Measurements from ENCODE around the gene ATF2.
"Not testable (repeated sequence)": the region's sequence is repeated elsewhere in the genome, so short reads cannot be mapped to it uniquely, and the experiment has no call there.

The ATF2 gene

DNA sequence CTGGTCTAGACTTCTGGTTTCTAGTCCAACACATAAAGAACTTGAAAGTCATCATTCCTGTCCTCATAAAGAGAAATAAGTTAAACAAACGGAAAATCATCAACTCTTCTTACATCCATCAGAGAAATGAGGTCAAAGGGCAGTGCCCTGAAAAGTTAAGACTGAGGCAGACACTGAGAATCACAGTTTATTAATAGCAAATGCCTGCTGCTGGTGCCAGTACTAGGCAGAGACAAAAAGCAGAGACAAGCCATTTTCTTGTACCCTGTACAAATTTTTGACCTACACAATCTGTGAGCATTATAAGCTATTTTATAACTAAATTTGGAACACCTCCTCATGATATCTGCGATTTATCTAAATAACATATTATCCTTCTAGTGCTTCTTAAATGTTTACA, 36.8 kb downstream of the ATF2 start:
- Mint-ChIP-seq H3K4me1 (no peaks in the 10 kb centered on the region), H3K27me3 (ENCODE audit: low read depth) (no peaks in the 10 kb centered on the region), H3K4me3 (no peak overlapping the region), H3K27ac (no peak overlapping the region), H3K9me3 (no peaks in the 10 kb centered on the region), H3K36me3 (ENCODE audit: low read depth) (peaks cover 70% of the 10 kb centered on the region)
- TF ChIP-seq, protein P1, sequence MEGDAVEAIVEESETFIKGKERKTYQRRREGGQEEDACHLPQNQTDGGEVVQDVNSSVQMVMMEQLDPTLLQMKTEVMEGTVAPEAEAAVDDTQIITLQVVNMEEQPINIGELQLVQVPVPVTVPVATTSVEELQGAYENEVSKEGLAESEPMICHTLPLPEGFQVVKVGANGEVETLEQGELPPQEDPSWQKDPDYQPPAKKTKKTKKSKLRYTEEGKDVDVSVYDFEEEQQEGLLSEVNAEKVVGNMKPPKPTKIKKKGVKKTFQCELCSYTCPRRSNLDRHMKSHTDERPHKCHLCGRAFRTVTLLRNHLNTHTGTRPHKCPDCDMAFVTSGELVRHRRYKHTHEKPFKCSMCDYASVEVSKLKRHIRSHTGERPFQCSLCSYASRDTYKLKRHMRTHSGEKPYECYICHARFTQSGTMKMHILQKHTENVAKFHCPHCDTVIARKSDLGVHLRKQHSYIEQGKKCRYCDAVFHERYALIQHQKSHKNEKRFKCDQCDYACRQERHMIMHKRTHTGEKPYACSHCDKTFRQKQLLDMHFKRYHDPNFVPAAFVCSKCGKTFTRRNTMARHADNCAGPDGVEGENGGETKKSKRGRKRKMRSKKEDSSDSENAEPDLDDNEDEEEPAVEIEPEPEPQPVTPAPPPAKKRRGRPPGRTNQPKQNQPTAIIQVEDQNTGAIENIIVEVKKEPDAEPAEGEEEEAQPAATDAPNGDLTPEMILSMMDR (IDR thresholded peaks at IDR 0.05; ENCODE audit: unreplicated experiment in 3 of 3): no peak

DNA sequence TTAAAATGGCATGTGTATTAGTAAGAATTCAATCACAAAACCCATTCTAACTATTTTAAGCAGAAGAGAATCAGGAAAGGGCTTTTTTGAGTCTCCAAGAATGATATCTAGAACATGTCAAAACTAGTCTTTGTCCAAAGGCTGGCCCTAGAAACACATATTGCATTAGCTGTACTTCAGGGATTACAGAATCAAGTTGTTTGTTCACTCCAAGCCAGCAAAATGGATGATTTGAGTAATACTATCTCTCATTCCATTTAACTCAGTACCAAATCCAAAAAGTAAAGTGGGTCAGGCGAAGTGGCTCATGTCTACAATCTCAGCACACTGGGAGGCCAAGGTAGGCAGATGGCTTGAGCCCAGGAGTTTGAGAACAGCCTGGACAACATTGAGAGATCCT, 41.3 kb downstream of the ATF2 start:
- TF ChIP-seq, protein P1 (IDR thresholded peaks at IDR 0.05; ENCODE audit: unreplicated experiment in 3 of 3): no peak
- Mint-ChIP-seq H3K9me3 (no peaks in the 10 kb centered on the region), H3K27ac (no peak overlapping the region), H3K4me3 (no peak overlapping the region), H3K27me3 (ENCODE audit: low read depth) (no peaks in the 10 kb centered on the region), H3K36me3 (ENCODE audit: low read depth) (peaks cover 53% of the 10 kb centered on the region), H3K4me1 (no peaks in the 10 kb centered on the region)

DNA sequence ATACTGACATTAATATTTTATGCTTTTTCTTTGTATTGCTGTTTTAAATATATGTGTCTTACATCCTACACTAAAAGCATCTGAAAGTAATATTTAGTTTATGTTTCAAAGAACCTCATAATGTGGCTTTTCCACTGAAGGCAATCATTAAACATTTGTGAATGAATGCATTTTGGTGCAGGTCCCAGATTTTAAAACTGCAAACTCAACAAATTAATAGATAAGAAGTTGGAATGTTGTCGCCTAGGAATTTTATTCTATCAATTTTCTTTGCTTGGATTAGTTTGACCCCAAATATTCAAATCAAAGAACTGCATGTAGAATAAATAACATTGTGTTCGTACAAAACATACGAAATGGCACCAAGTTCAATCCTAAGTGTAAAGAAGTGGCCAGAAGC, 44.7 kb downstream of the ATF2 start:
- H3K9me3 Mint-ChIP-seq: no peaks in the 10 kb centered on the region
- peaks cover 25% of the 10 kb centered on the region for H3K36me3 Mint-ChIP-seq (ENCODE audit: low read depth)
- H3K27me3 Mint-ChIP-seq (ENCODE audit: low read depth): no peaks in the 10 kb centered on the region
- TF ChIP-seq, protein P1 (IDR thresholded peaks at IDR 0.05; ENCODE audit: unreplicated experiment in 3 of 3): no peak
- H3K4me3 Mint-ChIP-seq: no peak overlapping the region
- H3K27ac Mint-ChIP-seq: peak overlapping the region in 1 of 3 experiments; percentile 8
- H3K4me1 Mint-ChIP-seq: no peaks in the 10 kb centered on the region

DNA sequence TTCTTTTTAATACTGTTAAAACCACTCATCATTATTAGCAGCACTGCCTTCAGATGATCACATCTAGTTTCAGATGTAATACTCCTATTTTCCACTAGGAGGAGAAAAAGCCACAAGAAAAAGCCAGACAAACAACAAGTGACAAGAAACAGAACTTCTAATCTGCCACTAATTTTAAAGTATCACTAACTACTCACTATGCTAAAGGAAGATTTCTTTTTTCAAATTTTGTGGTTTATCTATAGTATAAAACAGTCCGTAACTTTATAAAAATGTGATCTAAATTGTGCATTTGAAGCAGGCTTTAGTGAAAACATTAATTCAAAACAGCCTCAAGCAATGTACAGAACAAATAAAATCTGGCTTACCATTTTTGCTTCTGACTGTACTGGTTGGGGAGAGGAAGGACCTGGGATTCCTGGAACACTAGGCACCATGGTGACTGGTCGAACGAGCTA, 56.8 kb downstream of the ATF2 start:
- H3K9me3 Mint-ChIP-seq: peaks cover 4% of the 10 kb centered on the region
- no peaks in the 10 kb centered on the region for H3K4me1 Mint-ChIP-seq
- peak overlapping the region in 1 of 3 experiments; percentile 36 for H3K27ac Mint-ChIP-seq
- TF ChIP-seq, protein P1 (IDR thresholded peaks at IDR 0.05; ENCODE audit: unreplicated experiment in 3 of 3): peak; percentile 60 to 71 (median 65)
- H3K36me3 Mint-ChIP-seq (ENCODE audit: low read depth): peaks cover 71% of the 10 kb centered on the region
- no peak overlapping the region for H3K4me3 Mint-ChIP-seq
- H3K27me3 Mint-ChIP-seq (ENCODE audit: low read depth): no peaks in the 10 kb centered on the region

DNA sequence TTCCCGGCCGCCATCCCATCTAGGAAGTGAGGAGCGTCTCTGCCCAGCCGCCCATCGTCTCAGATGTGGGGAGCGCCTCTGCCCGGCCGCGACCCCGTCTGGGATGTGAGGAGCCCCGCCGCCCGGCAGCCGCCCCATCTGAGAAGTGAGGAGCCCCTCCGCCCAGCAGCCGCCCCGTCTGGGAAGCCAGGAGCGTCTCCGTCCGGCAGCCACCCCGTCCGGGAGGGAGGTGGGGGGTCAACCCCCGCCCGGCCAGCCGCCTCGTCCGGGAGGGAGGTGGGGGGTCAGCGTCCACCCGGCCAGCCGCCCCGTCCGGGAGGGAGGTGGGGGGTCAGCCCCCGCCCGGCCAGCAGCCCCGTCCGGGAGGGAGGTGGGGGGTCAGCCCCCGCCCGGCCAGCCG, 59.9 kb downstream of the ATF2 start:
- H3K36me3 Mint-ChIP-seq (ENCODE audit: low read depth): peaks cover 75% of the 10 kb centered on the region
- not testable (repeated sequence) for H3K27ac Mint-ChIP-seq; H3K27me3 Mint-ChIP-seq (ENCODE audit: low read depth); H3K4me1 Mint-ChIP-seq; H3K9me3 Mint-ChIP-seq; H3K4me3 Mint-ChIP-seq

DNA sequence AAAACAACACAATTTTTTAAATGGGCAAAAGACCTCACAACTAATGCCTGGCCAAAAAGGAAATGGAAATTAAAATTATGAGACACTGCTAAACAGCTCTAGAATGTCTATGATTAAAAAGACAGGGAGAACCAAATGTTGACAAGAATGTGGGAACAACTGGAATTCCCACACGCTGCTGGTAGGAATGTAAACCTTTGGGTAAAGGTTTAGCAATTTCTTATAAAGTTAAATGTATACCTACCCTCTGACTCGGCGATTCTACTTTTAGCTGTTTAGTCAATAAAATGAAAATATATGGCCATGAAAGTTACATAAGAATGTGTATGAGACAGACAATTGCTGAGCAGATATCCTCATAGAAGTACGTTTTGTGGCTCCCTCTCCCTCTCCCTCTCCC, 60.9 kb downstream of the ATF2 start:
- no peaks in the 10 kb centered on the region for H3K4me1 Mint-ChIP-seq
- H3K36me3 Mint-ChIP-seq (ENCODE audit: low read depth): peaks cover 78% of the 10 kb centered on the region
- H3K4me3 Mint-ChIP-seq: no peak overlapping the region
- H3K9me3 Mint-ChIP-seq: peaks cover 4% of the 10 kb centered on the region
- H3K27me3 Mint-ChIP-seq (ENCODE audit: low read depth): no peaks in the 10 kb centered on the region
- no peak overlapping the region for H3K27ac Mint-ChIP-seq
- TF ChIP-seq, protein P1 (IDR thresholded peaks at IDR 0.05; ENCODE audit: unreplicated experiment in 3 of 3): no peak

Data from nephron (organoid).